ENCODE measurements around the gene ZFAND3. TPM values are rescaled to one million over a fixed set of nuclear protein-coding genes. Genes with fewer than 3 reads are reported as not detected.

The ZFAND3 gene
- total and polyA plus RNA-seq, 10 of the 15 experiments (the other 5 are each of a cell fraction or from before 2014, with no cell fraction given), result 0.90 to 34.4 (median 16.3) TPM

DNA sequence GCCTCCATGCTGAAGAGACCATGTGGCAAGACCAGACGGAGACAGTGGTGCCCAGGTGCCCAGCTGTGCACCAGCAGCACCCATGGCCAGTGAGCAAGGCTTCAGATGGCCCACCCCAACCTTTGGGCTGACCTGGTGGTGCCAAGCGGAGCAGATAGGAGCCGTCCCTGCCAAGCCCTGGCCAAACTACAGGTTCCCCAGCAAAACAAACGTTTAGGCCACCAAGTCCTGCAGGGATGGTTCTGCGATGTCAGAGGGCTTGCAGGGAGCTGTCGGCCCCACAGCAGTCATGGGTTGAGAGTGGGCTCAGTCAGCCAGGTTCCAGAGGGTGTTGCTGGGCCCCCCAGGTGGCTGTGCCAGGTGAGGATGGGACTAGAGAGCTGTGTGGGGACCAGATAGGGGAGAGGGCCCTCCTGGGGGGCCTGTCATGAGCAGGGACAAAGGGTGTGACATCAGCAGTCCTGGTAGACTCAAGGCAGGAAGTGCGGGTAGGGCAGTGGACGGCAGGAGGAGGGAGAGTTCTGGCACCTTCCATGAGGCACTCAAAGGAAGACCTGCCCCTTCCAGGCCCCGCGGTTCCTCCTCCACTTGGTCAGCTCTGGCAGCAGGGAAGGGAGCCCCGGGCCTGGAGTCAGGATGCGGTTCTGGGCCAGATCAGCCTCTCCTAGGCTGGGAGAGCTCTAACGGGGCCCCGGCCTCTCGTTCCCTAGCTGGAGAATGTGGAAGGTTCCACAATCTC lies 342.4 kb downstream of the ZFAND3 start:
- in situ Hi-C loops (cut with MboI), result no loop called here
- no peaks in the 10 kb centered on the region for H3K9me3 ChIP-seq (replicated peaks; ENCODE audit: control insufficient read depth, insufficient read depth, low read length)
- H4K20me1 ChIP-seq (ENCODE audit: control insufficient read depth, insufficient read depth), result no peaks in the 10 kb centered on the region
- no peak overlapping the region for H3K9ac ChIP-seq (ENCODE audit: control insufficient read depth, insufficient read depth, low read length)
- no peak for FAIRE-seq
- POLR2A ChIA-PET, result no interaction called here
- CTCF ChIA-PET, result interaction anchor here (0.6 kb wide), 1 partner anchor 89 kb away, joined by 3 read pairs; no protein-coding TSS in a partner anchor
- no peak for TF ChIP-seq NBN (IDR thresholded peaks at IDR 0.05)
- no peak for TF ChIP-seq SMARCA5 (IDR thresholded peaks at IDR 0.05)
- no peak for TF ChIP-seq MYC (IDR thresholded peaks at IDR 0.05; ENCODE audit: insufficient read depth, insufficient read length, insufficient replicate concordance, low read length, severe bottlenecking)
- no peak for TF ChIP-seq HDGF (IDR thresholded peaks at IDR 0.05)
- no peak for TF ChIP-seq CHD4 (IDR thresholded peaks at IDR 0.05)
- TF ChIP-seq SRF (IDR thresholded peaks at IDR 0.05; ENCODE audit: low read depth in 2 of 2, low read length in 2 of 2), result no peak
- no peak for TF ChIP-seq JUNB (IDR thresholded peaks at IDR 0.05)
- no peak for TF ChIP-seq SUZ12 (IDR thresholded peaks at IDR 0.05; ENCODE audit: unreplicated experiment)
- no peak for TF ChIP-seq HDAC2 (IDR thresholded peaks at IDR 0.05)
- no peak for TF ChIP-seq CEBPB (IDR thresholded peaks at IDR 0.05; ENCODE audit: borderline replicate concordance in 1 of 2, low read depth in 2 of 2, low read length in 2 of 2)
- no peak for TF ChIP-seq ZNF24 (IDR thresholded peaks at IDR 0.05)
- no peak for TF ChIP-seq BRCA1 (IDR thresholded peaks at IDR 0.05; ENCODE audit: low read depth, low read length)
- no peak for TF ChIP-seq BACH1 (IDR thresholded peaks at IDR 0.05; ENCODE audit: borderline replicate concordance)
- no peak for TF ChIP-seq MEF2A (IDR thresholded peaks at IDR 0.05; ENCODE audit: insufficient read depth, low read depth, low read length)
- TF ChIP-seq, protein P1, sequence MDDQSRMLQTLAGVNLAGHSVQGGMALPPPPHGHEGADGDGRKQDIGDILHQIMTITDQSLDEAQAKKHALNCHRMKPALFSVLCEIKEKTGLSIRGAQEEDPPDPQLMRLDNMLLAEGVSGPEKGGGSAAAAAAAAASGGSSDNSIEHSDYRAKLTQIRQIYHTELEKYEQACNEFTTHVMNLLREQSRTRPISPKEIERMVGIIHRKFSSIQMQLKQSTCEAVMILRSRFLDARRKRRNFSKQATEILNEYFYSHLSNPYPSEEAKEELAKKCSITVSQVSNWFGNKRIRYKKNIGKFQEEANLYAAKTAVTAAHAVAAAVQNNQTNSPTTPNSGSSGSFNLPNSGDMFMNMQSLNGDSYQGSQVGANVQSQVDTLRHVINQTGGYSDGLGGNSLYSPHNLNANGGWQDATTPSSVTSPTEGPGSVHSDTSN (IDR thresholded peaks at IDR 0.05; ENCODE audit: insufficient replicate concordance, low read depth, low read length), result no peak
- TF ChIP-seq ESRRA (IDR thresholded peaks at IDR 0.05; ENCODE audit: low read length), result no peak
- RAD21 ChIA-PET (ENCODE audit: unreplicated experiment), result no interaction called here
- peak; percentile 19; the same call in 1 of the 3 replicates for ATAC-seq
- H3K27me3 ChIP-seq (replicated peaks in 1 of 2; ENCODE audit: control insufficient read depth in 2 of 2, insufficient read depth in 2 of 2, low read length in 1 of 2), result no peaks in the 10 kb centered on the region
- intact Hi-C loops (cut with micrococcal nuclease; ENCODE audit: unreplicated experiment), result no loop called here
- no peaks in the 10 kb centered on the region for H3K4me1 ChIP-seq (ENCODE audit: control insufficient read depth, insufficient read depth, low read length)
- H3K36me3 ChIP-seq (ENCODE audit: control insufficient read depth in 2 of 2, insufficient read depth in 2 of 2, low read length in 1 of 2), result peaks cover 0 to 1% of the 10 kb centered on the region in 2 experiments; a peak in 1 of 4 replicates
- 94% methylated on average over 15 of the region's 15 CpGs for WGBS (ENCODE audit: insufficient coverage, insufficient replicate concordance, low lambda C conversion rate, missing lambda C conversion rate)
- no peak overlapping the region for H2AFZ ChIP-seq (ENCODE audit: control insufficient read depth, low read depth, low read length)
- H3K4me2 ChIP-seq (ENCODE audit: control insufficient read depth, insufficient read depth), result no peak overlapping the region
- no peak for DNase-seq (ENCODE audit: low read depth, low spot score)
- no peak overlapping the region for H3K27ac ChIP-seq (ENCODE audit: control insufficient read depth, insufficient read depth)
- no peaks in the 10 kb centered on the region for H3K79me2 ChIP-seq (ENCODE audit: control insufficient read depth, insufficient read depth, low read length)
- SMC1A ChIA-PET (ENCODE audit: uncharacterized antibody, unreplicated experiment), result no interaction called here
- H3K4me3 ChIP-seq, result no peak overlapping the region
- BruUV-seq (replicated peaks), result no TSS peak
